ENCODE data around the gene AHNAK2. TPM values are rescaled to one million over a fixed set of nuclear protein-coding genes. Genes with fewer than 3 reads are reported as not detected.

AHNAK2 gene
- total and polyA plus RNA-seq, 2 donors (not counting 1 experiment from before 2014, with no cell fraction given), result 6.6 to 106 TPM

GRCh38 chr14:104968153-104968527 lies 10.0 kb downstream of the AHNAK2 start:
- no peak overlapping the region for H2AFZ ChIP-seq (ENCODE audit: low read length)
- no peaks in the 10 kb centered on the region for H3K27me3 ChIP-seq (ENCODE audit: control insufficient read depth, insufficient read depth, low read length)
- DNase-seq (ENCODE audit: low read depth in 2 of 2), result peak; percentile 63 to 64
- no peak overlapping the region for H3K27ac ChIP-seq (ENCODE audit: insufficient read depth, low read length)
- H3K36me3 ChIP-seq (ENCODE audit: control insufficient read depth, insufficient read depth, low read length), result no peaks in the 10 kb centered on the region
- no peaks in the 10 kb centered on the region for H4K20me1 ChIP-seq (ENCODE audit: control insufficient read depth, extremely low read depth, insufficient read depth, low read length)
- H3K9ac ChIP-seq (ENCODE audit: insufficient read depth, low read length), result no peak overlapping the region
- peaks cover 27% of the 10 kb centered on the region for H3K4me1 ChIP-seq (ENCODE audit: control insufficient read depth, extremely low read depth, insufficient read depth, low read length)
- H3K4me3 ChIP-seq (replicated peaks in 1 of 4; ENCODE audit: control extremely low read depth in 1 of 4, insufficient read depth in 1 of 4, low read depth in 3 of 4, low read length in 4 of 4), result peak overlapping the region; percentile 12 to 54 (median 28)
- peaks cover 1% of the 10 kb centered on the region for H3K79me2 ChIP-seq (ENCODE audit: control insufficient read depth, insufficient read depth, low read length)
- no peaks in the 10 kb centered on the region for H3K9me3 ChIP-seq (ENCODE audit: control insufficient read depth, insufficient read depth, low read depth, low read length)
- TF ChIP-seq EZH2 (IDR thresholded peaks at IDR 0.05; ENCODE audit: low read length, missing control alignments) (no peak), CTCF (conservative IDR thresholded peaks at IDR 0.05 in 1 of 2, IDR thresholded peaks at IDR 0.05 in 1 of 2; ENCODE audit: low read depth in 1 of 2, low read length in 2 of 2) (no peak)
- H3K4me2 ChIP-seq (ENCODE audit: extremely low read depth, insufficient read depth, low read length), result peak overlapping the region; percentile 77

DNA sequence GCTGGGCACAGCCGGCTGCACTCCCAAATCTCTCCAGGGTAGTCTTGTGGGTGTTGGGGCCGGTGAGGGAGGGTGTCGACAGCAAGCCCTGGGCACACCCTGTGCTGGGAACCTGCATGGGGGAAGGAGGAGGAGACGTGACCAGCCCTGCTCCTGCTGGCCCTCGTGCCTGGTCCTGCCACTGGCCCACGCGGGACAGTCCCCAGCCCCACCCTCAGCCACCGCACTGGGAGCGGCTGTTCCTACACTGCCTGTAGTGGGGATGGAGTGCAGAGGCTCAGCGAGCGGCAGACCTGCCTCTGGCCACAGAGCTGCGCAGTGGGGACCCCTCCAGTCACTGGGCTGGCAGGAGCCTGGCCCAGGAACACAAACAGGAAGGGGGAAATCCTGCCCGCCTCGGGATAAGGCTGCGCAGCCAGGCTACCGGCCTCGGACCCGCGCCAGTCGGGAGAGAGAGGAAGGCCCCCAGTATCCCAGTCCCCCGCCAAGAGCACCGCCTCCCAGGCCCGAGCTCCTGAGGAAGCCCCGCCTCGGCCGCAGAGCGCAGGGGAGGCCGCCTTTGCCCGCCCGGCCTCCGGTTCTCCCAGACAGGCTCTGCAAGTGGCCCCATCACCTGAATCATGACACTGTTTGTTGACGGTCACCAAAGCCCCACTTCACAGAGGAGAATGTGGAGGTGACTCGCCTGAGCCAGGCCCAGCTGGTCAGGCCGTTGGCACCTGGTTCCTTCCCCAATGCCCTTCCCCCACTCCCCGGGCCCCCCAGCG lies 10.6 kb downstream of the AHNAK2 start:
- no peaks in the 10 kb centered on the region for H3K27me3 ChIP-seq (ENCODE audit: control insufficient read depth, insufficient read depth, low read length)
- peak overlapping the region; percentile 12 to 54 (median 32) for H3K4me3 ChIP-seq (replicated peaks in 1 of 4; ENCODE audit: control extremely low read depth in 1 of 4, insufficient read depth in 1 of 4, low read depth in 3 of 4, low read length in 4 of 4)
- peak overlapping the region; percentile 37 for H3K9ac ChIP-seq (ENCODE audit: insufficient read depth, low read length)
- H3K4me1 ChIP-seq (ENCODE audit: control insufficient read depth, extremely low read depth, insufficient read depth, low read length), result peaks cover 22% of the 10 kb centered on the region
- H3K27ac ChIP-seq (ENCODE audit: insufficient read depth, low read length), result peak overlapping the region; percentile 20
- peak overlapping the region; percentile 77 for H3K4me2 ChIP-seq (ENCODE audit: extremely low read depth, insufficient read depth, low read length)
- H2AFZ ChIP-seq (ENCODE audit: low read length), result peak overlapping the region; percentile 55
- H3K36me3 ChIP-seq (ENCODE audit: control insufficient read depth, insufficient read depth, low read length), result no peaks in the 10 kb centered on the region
- peaks cover 1% of the 10 kb centered on the region for H3K79me2 ChIP-seq (ENCODE audit: control insufficient read depth, insufficient read depth, low read length)
- H3K9me3 ChIP-seq (ENCODE audit: control insufficient read depth, insufficient read depth, low read depth, low read length), result no peaks in the 10 kb centered on the region
- H4K20me1 ChIP-seq (ENCODE audit: control insufficient read depth, extremely low read depth, insufficient read depth, low read length), result no peaks in the 10 kb centered on the region
- TF ChIP-seq CTCF (conservative IDR thresholded peaks at IDR 0.05 in 1 of 2, IDR thresholded peaks at IDR 0.05 in 1 of 2; ENCODE audit: low read depth in 1 of 2, low read length in 2 of 2) (no peak), EZH2 (IDR thresholded peaks at IDR 0.05; ENCODE audit: low read length, missing control alignments) (no peak)
- peak; percentile 40 to 52 for DNase-seq (ENCODE audit: low read depth in 2 of 2)

- H4K20me1 ChIP-seq (ENCODE audit: control insufficient read depth, extremely low read depth, insufficient read depth, low read length), result no peaks in the 10 kb centered on the region
- no peak for DNase-seq (ENCODE audit: low read depth in 2 of 2)
- peaks cover 20% of the 10 kb centered on the region for H3K4me1 ChIP-seq (ENCODE audit: control insufficient read depth, extremely low read depth, insufficient read depth, low read length)
- no peak overlapping the region for H2AFZ ChIP-seq (ENCODE audit: low read length)
- no peak overlapping the region for H3K27ac ChIP-seq (ENCODE audit: insufficient read depth, low read length)
- no peaks in the 10 kb centered on the region for H3K27me3 ChIP-seq (ENCODE audit: control insufficient read depth, insufficient read depth, low read length)
- H3K9me3 ChIP-seq (ENCODE audit: control insufficient read depth, insufficient read depth, low read depth, low read length), result no peaks in the 10 kb centered on the region
- peak overlapping the region; percentile 77 for H3K4me2 ChIP-seq (ENCODE audit: extremely low read depth, insufficient read depth, low read length)
- TF ChIP-seq EZH2 (IDR thresholded peaks at IDR 0.05; ENCODE audit: low read length, missing control alignments), result no peak
- TF ChIP-seq CTCF (conservative IDR thresholded peaks at IDR 0.05 in 1 of 2, IDR thresholded peaks at IDR 0.05 in 1 of 2; ENCODE audit: low read depth in 1 of 2, low read length in 2 of 2), result no peak
- peak overlapping the region in 1 of 4 experiments; percentile 54 for H3K4me3 ChIP-seq (replicated peaks in 1 of 4; ENCODE audit: control extremely low read depth in 1 of 4, insufficient read depth in 1 of 4, low read depth in 3 of 4, low read length in 4 of 4)
- H3K36me3 ChIP-seq (ENCODE audit: control insufficient read depth, insufficient read depth, low read length), result no peaks in the 10 kb centered on the region
- H3K79me2 ChIP-seq (ENCODE audit: control insufficient read depth, insufficient read depth, low read length), result peaks cover 1% of the 10 kb centered on the region
- H3K9ac ChIP-seq (ENCODE audit: insufficient read depth, low read length), result no peak overlapping the region
These were observed 11.2 kb downstream of the AHNAK2 start for GRCh38 chr14:104966981-104967385.

Data from fibroblast of lung (primary cell).